Measurements from ENCODE around the gene HMGB2.

The HMGB2 gene

GRCh38 chr4:173334891-173335752 lies 964 bp upstream of the HMGB2 start:
- DNase-seq: peak; percentile 16

- peak; percentile 38 for DNase-seq
These were observed 487 bp downstream of the HMGB2 start for GRCh38 chr4:173333658-173334084.

- peak; percentile 32 for DNase-seq
These were observed 1.0 kb downstream of the HMGB2 start for GRCh38 chr4:173332963-173333657.

- no peak for DNase-seq
These were observed 2.1 kb downstream of the HMGB2 start for GRCh38 chr4:173332021-173332487.

- no peak for DNase-seq
These were observed 3.6 kb downstream of the HMGB2 start for GRCh38 chr4:173330590-173330989.

- no peak for DNase-seq
These were observed 5.8 kb downstream of the HMGB2 start for GRCh38 chr4:173328236-173328901.

GRCh38 chr4:173325007-173325736 lies 9.0 kb downstream of the HMGB2 start:
- no peak for DNase-seq

GRCh38 chr4:173319696-173320095 lies 14.5 kb downstream of the HMGB2 start:
- no peak for DNase-seq

GRCh38 chr4:173318648-173319211 lies 15.4 kb downstream of the HMGB2 start:
- no peak for DNase-seq

GRCh38 chr4:173318240-173318639 lies 15.9 kb downstream of the HMGB2 start:
- DNase-seq: no peak

- no peak for DNase-seq
These were observed 17.2 kb downstream of the HMGB2 start for GRCh38 chr4:173317004-173317403.

- no peak for DNase-seq
These were observed 18.1 kb downstream of the HMGB2 start for GRCh38 chr4:173316060-173316459.

- DNase-seq: no peak
These were observed 19.4 kb downstream of the HMGB2 start for GRCh38 chr4:173314715-173315114.

GRCh38 chr4:173311368-173311767 lies 22.8 kb downstream of the HMGB2 start:
- DNase-seq: no peak

GRCh38 chr4:173307778-173308177 lies 26.4 kb downstream of the HMGB2 start:
- DNase-seq: no peak

- no peak for DNase-seq
These were observed 32.5 kb downstream of the HMGB2 start for GRCh38 chr4:173301518-173302201.

GRCh38 chr4:173294444-173294843 lies 39.7 kb downstream of the HMGB2 start:
- no peak for DNase-seq

- DNase-seq: no peak
These were observed 40.5 kb downstream of the HMGB2 start for GRCh38 chr4:173293663-173294062.

- no peak for DNase-seq
These were observed 42.3 kb downstream of the HMGB2 start for GRCh38 chr4:173291899-173292298.

GRCh38 chr4:173289353-173289727 lies 44.8 kb downstream of the HMGB2 start:
- DNase-seq: no peak

GRCh38 chr4:173288698-173289352 lies 45.3 kb downstream of the HMGB2 start:
- DNase-seq: no peak

Data from effector CD8-positive, alpha-beta T cell (primary cell).